ENCODE results near the gene CDH4.

GRCh38 chr20:61322151-61322865 lies 70.2 kb downstream of the CDH4 start:
- no peak for TF ChIP-seq POLR2A (IDR thresholded peaks at IDR 0.05)
- TF ChIP-seq CTCF (IDR thresholded peaks at IDR 0.05), result no peak

All from upper lobe of left lung (tissue), 4 donors.